GM08714 (cell line): Measurements from ENCODE around the gene RAB31.

Source experiments
- H3K4me3 ChIP-seq: fragments of 200-500 bp; sonication (Bioruptor generic); 2 replicates; pipeline ENCODE4 v1.5.1; 2014; ENCODE audit warnings: mild to moderate bottlenecking, low read length, inconsistent platforms
- ZNF274 ChIP-seq: IDR thresholded peaks from 2 replicates; pipeline ENCODE4 v1.6.1; 2012; ENCODE audit warnings: mild to moderate bottlenecking, low read depth, low read length

Gene RAB31

DNA sequence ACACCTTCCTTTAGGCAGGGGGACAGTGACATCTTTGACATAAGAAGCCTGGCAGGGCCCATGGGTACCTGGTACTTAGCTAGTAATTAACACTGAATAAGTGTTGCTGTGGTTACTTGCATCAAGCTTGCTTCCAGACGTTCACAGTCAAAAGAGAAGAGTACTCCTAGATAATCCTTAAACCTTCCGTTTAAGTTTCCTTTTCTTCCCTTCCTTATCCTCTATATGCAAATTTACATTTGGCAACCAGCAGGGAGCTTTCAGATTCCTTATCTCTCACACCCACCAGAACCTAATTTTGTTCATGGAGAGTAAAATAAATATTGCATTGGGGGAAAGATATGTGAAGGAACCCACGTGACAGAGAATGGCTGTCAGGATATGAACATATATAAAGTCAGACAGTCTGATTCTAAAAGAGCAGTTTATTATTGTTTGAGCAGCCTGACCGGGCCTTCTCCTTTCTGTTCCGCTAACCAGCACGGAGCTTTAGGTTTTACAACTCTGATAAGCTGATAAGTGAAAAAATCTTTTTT lies 7.8 kb upstream of the RAB31 start:
- H3K4me3 ChIP-seq = no peak overlapping the region
- no peak for TF ChIP-seq ZNF274

- no peak for TF ChIP-seq ZNF274
- H3K4me3 ChIP-seq = no peak overlapping the region
Measured at GRCh38 chr18:9701609-9702349, 6.3 kb upstream of the RAB31 start.

DNA sequence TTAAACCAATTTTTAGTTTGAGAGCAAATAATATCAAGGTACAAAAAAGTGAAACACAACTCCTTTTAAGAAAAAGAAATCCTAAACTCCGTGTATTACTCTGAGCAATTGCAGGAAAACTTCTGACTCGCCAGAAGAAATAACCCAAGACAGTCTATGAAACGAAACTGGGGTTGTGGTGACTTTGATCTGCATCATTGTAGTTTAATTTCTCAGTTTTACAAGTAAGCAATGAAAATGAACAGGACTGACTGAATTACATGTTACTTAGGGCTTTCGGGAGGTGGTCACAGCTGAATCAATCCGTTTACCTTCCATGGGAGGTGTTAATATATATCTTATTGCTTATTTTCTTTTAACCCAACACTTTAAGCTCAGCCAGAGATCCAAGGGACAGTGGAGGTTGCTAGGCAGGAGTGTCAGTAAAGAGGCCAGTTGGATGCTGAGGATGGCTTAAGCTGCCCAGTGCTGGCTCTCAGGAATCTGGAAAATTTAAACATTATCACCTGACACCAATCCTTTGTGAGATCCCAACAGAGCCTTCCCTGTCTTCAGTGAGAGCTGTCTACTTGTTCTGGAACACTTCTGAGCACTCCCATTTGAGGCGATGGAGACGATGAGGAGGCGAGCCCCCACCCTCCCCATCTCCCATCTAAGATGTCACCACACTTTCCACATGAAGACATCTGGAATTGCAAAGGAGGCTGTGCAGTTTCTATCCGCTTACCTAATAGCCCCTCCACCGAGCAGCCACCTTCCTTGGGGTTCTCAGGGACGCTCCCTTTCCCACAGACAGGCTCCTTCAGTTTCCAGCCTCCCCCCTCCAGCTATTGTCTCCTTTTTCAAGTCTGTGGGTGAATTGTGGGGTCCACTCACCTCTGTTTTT lies 3.6 kb upstream of the RAB31 start:
- H3K4me3 ChIP-seq = no peak overlapping the region
- no peak for TF ChIP-seq ZNF274

DNA sequence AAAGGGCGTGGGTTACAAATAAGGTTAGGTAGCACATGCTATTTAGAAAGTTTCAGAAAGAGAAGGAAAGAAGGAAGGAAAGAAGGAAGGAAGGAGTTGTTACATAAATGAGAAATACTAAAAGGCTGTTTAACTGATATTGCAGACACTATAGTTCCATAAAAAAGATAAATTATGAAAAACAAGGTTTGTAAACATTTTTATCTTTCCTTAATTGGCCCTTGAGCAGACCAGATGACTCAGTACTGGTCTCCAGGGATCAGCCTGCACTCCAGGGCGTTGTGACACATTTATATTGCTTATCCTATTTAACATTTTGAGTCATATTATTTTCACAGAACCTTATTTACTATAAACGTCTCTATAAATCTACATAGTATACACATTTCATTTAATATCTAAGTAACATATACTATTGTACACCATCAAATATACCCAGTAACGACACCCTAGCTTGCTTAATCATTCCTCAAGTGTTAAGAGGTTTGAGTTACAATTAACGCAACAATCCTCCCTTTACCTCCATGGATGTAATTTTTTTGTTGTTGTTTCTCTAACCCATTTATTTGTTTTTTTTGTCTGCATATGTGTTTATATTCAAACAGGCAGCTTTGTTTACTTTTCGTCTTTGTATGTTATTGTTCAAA lies 2.8 kb upstream of the RAB31 start:
- no peak overlapping the region for H3K4me3 ChIP-seq
- no peak for TF ChIP-seq ZNF274

- H3K4me3 ChIP-seq = no peak overlapping the region
- no peak for TF ChIP-seq ZNF274
Measured at GRCh38 chr18:9706081-9706935, 1.8 kb upstream of the RAB31 start.

DNA sequence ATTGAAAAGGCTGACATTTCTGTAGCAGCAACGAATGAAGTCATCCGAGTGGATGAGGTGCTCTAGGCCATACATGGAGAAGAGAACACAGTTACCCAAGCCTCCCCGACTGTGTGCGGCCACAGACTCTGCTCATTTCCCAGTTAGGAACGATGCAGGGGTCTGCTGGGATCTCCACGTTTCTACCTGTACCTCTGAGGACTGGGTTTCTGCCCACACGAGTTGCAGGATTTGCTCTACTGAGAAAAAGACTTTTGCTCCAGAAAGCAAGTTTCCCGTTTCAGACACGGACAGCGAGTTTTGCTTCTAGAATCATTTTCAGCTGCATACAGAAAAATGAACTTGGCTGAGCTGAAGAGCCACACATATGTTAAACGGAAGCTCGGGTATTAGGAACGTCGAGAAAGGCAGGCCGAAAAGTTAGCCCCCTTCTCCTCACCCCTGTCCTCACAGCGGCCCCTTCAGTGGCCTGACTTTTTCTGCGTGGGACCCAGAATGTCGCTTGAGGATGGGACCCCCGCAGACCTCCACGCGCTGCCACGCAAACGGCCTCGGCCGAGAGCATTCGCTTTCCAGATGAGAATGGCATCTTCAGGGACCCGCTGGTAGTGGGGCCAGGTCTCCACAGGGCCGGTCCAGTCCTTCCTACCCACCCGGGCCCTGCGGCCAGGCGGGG lies 582 bp upstream of the RAB31 start:
- TF ChIP-seq ZNF274 = no peak
- H3K4me3 ChIP-seq = peak overlapping the region; percentile 65; the same call in 1 of the 2 replicates

GRCh38 chr18:9708434-9709303 lies 568 bp downstream of the RAB31 start:
- TF ChIP-seq ZNF274 = no peak
- H3K4me3 ChIP-seq = peak overlapping the region; percentile 65

DNA sequence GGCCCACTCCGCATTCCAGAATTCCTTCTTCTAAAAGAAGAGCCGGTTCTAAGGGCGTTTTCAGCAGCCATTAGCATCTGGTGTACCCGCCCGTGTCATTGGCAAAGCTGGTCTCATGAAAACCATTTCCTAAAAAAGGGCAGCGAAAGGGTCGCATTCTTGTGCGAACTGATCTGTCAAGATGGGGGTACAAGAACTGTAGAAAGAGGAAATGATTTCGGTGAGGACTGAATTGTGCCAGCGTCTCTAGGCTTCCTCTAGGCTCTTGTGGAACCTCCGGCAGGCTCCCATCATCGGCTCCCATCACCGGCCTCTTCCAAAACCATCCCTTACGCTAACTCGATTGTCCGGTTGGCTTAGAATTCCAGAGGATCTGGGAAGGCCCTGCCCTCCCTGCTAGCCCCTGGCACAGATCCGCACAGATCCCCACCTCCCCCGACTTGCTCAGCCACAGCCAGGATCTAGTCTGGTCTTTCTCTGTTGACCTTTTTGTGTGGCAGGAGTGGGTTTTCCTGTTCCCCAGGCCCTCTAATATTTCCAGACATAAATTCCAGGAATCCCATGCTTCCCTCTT lies 1.3 kb downstream of the RAB31 start:
- TF ChIP-seq ZNF274 = no peak
- peak overlapping the region; percentile 65; the same call in 1 of the 2 replicates for H3K4me3 ChIP-seq

- TF ChIP-seq ZNF274 = no peak
- no peak overlapping the region; the same call in 1 of the 2 replicates for H3K4me3 ChIP-seq
Measured at GRCh38 chr18:9710037-9710436, 1.9 kb downstream of the RAB31 start.

- H3K4me3 ChIP-seq = no peak overlapping the region; the same call in 1 of the 2 replicates
- TF ChIP-seq ZNF274 = no peak
Measured at GRCh38 chr18:9711361-9712129, 3.4 kb downstream of the RAB31 start.

- no peak for TF ChIP-seq ZNF274
- H3K4me3 ChIP-seq = no peak overlapping the region
Measured at GRCh38 chr18:9712130-9712577, 4.1 kb downstream of the RAB31 start.
